Activated T-cell treated with anti-CD3 and anti-CD28 coated beads for 4 hours (primary cell): ENCODE results near the gene CBFA2T3.

Source experiments
- DNase-seq: peaks from one replicate; pipeline ENCODE4 v3.0.0-alpha.2; 2020

The CBFA2T3 gene

GRCh38 chr16:88870608-88871348, 106.2 kb downstream of the CBFA2T3 start:
- no peak for DNase-seq

GRCh38 chr16:88869673-88869980, 107.4 kb downstream of the CBFA2T3 start:
- no peak for DNase-seq

- DNase-seq = no peak
Observed at GRCh38 chr16:88868974-88869672, 107.9 kb downstream of the CBFA2T3 start.

- no peak for DNase-seq
Observed at GRCh38 chr16:88867581-88868246, 109.3 kb downstream of the CBFA2T3 start.

GRCh38 chr16:88866151-88866920, 110.7 kb downstream of the CBFA2T3 start, which contains the start of gene PABPN1L:
Gene PABPN1L, minus strand, starts transcription at chr16:88866660. Its CDS starts 54 bp downstream, at chr16:88866606.
- DNase-seq = no peak

GRCh38 chr16:88865742-88866141, 111.3 kb downstream of the CBFA2T3 start:
- no peak for DNase-seq

GRCh38 chr16:88865310-88865709, 111.7 kb downstream of the CBFA2T3 start:
- no peak for DNase-seq

GRCh38 chr16:88864521-88864920, 112.5 kb downstream of the CBFA2T3 start:
- no peak for DNase-seq

GRCh38 chr16:88864099-88864498, 112.9 kb downstream of the CBFA2T3 start:
- no peak for DNase-seq

GRCh38 chr16:88863426-88863825, 113.6 kb downstream of the CBFA2T3 start:
- no peak for DNase-seq

- no peak for DNase-seq
Observed at GRCh38 chr16:88862968-88863367, 114.0 kb downstream of the CBFA2T3 start.

GRCh38 chr16:88861359-88861758, 115.6 kb downstream of the CBFA2T3 start:
- DNase-seq = no peak

GRCh38 chr16:88859381-88860091, 117.5 kb downstream of the CBFA2T3 start:
- no peak for DNase-seq

- DNase-seq = peak; percentile 70
Observed at GRCh38 chr16:88857728-88858339, 119.2 kb downstream of the CBFA2T3 start.

- peak; percentile 99 for DNase-seq
Observed at GRCh38 chr16:88856828-88857727, 119.9 kb downstream of the CBFA2T3 start, which contains the start of the genes GALNS and TRAPPC2L. Gene GALNS, minus strand, starts transcription at chr16:88856947. Its CDS starts 70 bp downstream, at chr16:88856877. Gene TRAPPC2L, plus strand, starts transcription at chr16:88857127. Its CDS starts 24 bp downstream, at chr16:88857151.

- DNase-seq = no peak
Observed at GRCh38 chr16:88856122-88856827, 120.7 kb downstream of the CBFA2T3 start.

- DNase-seq = no peak
Observed at GRCh38 chr16:88855736-88856121, 121.3 kb downstream of the CBFA2T3 start.

- no peak for DNase-seq
Observed at GRCh38 chr16:88855176-88855575, 121.8 kb downstream of the CBFA2T3 start.

GRCh38 chr16:88854306-88855111, 122.5 kb downstream of the CBFA2T3 start:
- no peak for DNase-seq
